GM06990 (cell line): ENCODE measurements around the gene KCNAB1.

ENCODE experiments used
- DNase-seq: peaks from one replicate; pipeline ENCODE4 v3.0.0-alpha.2; 2011; ENCODE audit not compliant: insufficient read length; ENCODE audit errors: extremely low read depth
- H3K27me3 ChIP-seq: replicated peaks from 2 replicates; pipeline ENCODE4 v1.6.0; 2011; ENCODE audit warnings: low read length; ENCODE audit not compliant: control insufficient read depth, insufficient read depth
- H3K36me3 ChIP-seq: 2 replicates; pipeline ENCODE4 v1.5.1; 2011; ENCODE audit warnings: low read length; ENCODE audit not compliant: control insufficient read depth, insufficient read depth
- H3K4me3 ChIP-seq: replicated peaks from 2 replicates; pipeline ENCODE4 v1.5.1; 2011; ENCODE audit warnings: low read depth, mild to moderate bottlenecking, control low read depth, low read length
- TF ChIP-seq, protein P1 (sequence below): IDR thresholded peaks from 2 replicates; pipeline ENCODE4 v1.5.1; 2011; ENCODE audit warnings: low read length, control low read depth, mild to moderate bottlenecking, inconsistent platforms; ENCODE audit not compliant: insufficient read depth, poor library complexity, severe bottlenecking

KCNAB1 gene

DNA sequence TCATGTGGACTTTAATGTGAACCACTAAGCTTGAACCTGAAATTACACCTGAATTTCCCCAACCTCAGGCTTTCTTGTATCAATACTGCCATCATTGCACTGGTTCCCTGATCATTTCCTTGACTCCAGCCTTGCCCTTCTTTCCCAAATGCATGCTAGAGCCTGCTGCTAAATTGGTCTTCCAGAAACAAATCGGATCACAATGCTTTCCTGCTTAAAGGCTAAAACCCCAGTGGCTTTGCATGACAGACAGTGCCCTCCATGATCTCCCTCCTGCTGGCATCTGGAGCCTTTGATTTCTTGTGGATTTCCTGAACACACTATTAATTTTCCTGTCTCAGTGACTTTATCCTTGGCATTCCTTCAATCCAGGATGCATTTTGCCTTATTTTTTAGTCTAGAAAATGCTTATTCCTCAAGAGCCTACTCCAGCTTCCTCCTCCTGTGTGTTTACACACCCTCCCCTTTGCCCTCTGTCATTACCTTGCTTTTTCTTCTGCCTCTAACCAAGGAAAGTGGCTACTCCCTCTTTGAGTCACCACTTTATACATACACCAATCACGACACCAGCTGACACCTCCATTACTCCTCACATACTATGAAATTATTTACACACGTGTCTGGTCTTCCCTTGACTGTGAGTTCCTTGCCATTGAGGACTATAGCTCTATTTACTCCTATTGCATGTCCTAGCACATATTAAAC lies 214.6 kb downstream of the KCNAB1 start:
- no peak for DNase-seq
- TF ChIP-seq, protein P1, sequence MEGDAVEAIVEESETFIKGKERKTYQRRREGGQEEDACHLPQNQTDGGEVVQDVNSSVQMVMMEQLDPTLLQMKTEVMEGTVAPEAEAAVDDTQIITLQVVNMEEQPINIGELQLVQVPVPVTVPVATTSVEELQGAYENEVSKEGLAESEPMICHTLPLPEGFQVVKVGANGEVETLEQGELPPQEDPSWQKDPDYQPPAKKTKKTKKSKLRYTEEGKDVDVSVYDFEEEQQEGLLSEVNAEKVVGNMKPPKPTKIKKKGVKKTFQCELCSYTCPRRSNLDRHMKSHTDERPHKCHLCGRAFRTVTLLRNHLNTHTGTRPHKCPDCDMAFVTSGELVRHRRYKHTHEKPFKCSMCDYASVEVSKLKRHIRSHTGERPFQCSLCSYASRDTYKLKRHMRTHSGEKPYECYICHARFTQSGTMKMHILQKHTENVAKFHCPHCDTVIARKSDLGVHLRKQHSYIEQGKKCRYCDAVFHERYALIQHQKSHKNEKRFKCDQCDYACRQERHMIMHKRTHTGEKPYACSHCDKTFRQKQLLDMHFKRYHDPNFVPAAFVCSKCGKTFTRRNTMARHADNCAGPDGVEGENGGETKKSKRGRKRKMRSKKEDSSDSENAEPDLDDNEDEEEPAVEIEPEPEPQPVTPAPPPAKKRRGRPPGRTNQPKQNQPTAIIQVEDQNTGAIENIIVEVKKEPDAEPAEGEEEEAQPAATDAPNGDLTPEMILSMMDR, result no peak

DNA sequence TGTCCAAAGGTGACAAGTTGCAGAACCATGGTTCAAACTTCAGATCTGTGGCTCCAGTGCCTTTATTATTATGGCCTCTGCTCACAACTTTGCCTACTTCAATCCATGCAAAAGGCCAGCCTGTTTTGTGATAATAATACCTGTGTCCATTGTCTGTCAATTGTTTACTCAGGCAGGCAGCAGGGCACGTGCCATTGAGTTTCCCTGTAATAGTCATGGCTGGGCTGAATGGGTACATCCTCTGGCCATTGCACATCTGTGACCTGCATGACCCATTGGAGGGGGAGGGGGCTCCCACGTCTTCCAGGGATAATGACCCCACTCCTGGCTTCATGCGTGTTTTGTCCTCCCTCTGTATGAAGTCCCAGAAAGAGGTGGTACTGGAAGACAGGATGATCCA lies 219.1 kb downstream of the KCNAB1 start:
- no peaks in the 10 kb centered on the region; the same call in 1 of the 2 replicates for H3K27me3 ChIP-seq
- DNase-seq, result no peak
- no peaks in the 10 kb centered on the region for H3K36me3 ChIP-seq
- no peak overlapping the region for H3K4me3 ChIP-seq
- TF ChIP-seq, protein P1, result no peak

More for the DNA sequence above, 214.6 kb downstream of the KCNAB1 start:
- H3K4me3 ChIP-seq, result no peak overlapping the region
- no peaks in the 10 kb centered on the region; the same call in 1 of the 2 replicates for H3K27me3 ChIP-seq
- H3K36me3 ChIP-seq, result no peaks in the 10 kb centered on the region

DNA sequence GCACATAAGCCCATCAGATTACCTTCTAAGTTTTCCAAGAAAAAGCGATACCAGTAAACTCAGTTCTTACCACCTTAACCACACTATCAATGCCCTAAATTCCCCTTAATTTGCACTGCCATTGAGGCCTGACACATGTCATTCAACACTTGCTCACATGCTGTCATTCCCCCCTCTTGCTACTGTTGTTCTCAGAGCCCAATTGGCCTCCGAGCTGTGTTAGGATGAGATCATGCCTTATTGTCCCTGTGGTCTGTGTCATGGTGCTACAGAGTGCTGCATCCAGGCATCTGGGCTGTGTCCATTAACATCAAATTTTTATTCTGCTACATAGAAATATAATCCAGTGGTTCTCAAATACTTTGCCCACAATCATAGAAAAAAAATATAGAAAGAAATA lies 221.0 kb downstream of the KCNAB1 start:
- TF ChIP-seq, protein P1, result no peak
- Histone ChIP-seq H3K27me3 (no peaks in the 10 kb centered on the region; the same call in 1 of the 2 replicates), H3K4me3 (no peak overlapping the region), H3K36me3 (no peaks in the 10 kb centered on the region)
- DNase-seq, result no peak

DNA sequence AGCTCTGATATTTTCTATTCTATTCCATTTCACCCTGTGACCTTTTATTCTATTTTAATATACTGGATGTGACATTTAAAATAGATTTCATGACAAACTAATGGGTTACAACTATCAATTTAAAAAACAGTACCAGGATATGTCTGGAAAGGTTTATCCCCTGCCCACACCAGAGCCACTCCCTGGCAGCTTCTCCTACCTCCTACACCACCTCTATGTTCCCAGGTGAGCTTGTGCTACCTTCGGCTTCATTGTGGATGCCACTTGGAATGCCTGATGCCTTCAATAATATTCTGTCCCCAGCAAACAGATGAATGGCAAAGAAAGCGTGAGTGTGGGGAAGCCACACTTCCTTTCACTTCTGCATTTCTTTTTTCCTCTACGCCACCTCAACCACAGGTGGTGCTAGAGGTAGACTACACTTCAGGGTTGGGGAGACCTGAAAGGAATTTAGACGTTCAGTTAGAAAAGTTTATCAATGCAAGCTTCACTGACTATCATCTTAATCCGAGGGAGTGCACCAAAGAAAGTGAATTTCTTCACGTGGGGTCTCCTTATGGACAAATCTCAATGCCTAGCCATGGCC lies 221.5 kb downstream of the KCNAB1 start:
- Histone ChIP-seq H3K27me3 (no peaks in the 10 kb centered on the region; the same call in 1 of the 2 replicates), H3K36me3 (no peaks in the 10 kb centered on the region), H3K4me3 (no peak overlapping the region)
- TF ChIP-seq, protein P1, result peak; percentile 61
- peak; percentile 25 for DNase-seq

DNA sequence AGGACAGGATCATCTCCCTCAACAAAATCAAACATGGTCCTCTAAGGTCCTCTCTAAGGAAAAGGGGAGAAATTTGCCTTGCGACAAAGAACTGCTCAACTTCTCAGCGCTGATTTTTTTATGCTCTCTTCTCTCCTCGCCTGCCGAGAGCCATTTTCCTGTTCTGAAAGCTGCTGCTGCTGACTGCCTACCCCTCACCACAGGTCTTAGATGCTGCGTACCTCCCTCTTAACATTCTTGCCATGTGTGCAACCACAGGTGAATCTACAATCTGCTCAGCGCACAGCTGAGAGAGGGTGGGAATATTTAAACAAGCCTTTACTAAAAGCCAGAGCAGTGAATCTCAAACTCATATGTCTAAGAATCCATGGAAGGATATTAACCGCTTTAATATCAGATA lies 223.8 kb downstream of the KCNAB1 start:
- TF ChIP-seq, protein P1, result no peak
- Histone ChIP-seq H3K36me3 (no peaks in the 10 kb centered on the region), H3K4me3 (no peak overlapping the region), H3K27me3 (no peaks in the 10 kb centered on the region)
- no peak for DNase-seq
